Occipital lobe (tissue), 2 donors: ENCODE data around the gene BAHCC1. TPM values are rescaled to one million over a fixed set of nuclear protein-coding genes. Genes with fewer than 3 reads are reported as not detected.

ENCODE experiments used
- DNase-seq: peaks from one replicate; lab custom pipeline; 2025; lab: John Stamatoyannopoulos, UW
- total RNA-seq: library from RNA; depleted of rRNA; stranded (reverse); fragments of >200 nt; gene quantifications from one replicate; pipeline ENCODE4 v1.2.3, GENCODE V29; 2014

BAHCC1 gene
- total RNA-seq, 1 donor from 2014 or later: 7.6 TPM

- DNase-seq: no peak
Observed at GRCh38 chr17:81479175-81480071, 84.2 kb downstream of the BAHCC1 start.

GRCh38 chr17:81480140-81481072 is 85.1 kb downstream of the BAHCC1 start:
- no peak for DNase-seq

GRCh38 chr17:81481073-81481799 is 86.0 kb downstream of the BAHCC1 start:
- DNase-seq: peak; percentile 36

- no peak for DNase-seq
Observed at GRCh38 chr17:81481815-81482505, 86.7 kb downstream of the BAHCC1 start.

GRCh38 chr17:81482673-81483072 is 87.4 kb downstream of the BAHCC1 start:
- DNase-seq: no peak

- no peak for DNase-seq
Observed at GRCh38 chr17:81483085-81483861, 88.0 kb downstream of the BAHCC1 start.

- no peak for DNase-seq
Observed at GRCh38 chr17:81483862-81484194, 88.6 kb downstream of the BAHCC1 start.

GRCh38 chr17:81484195-81484979 is 89.1 kb downstream of the BAHCC1 start:
- peak; percentile 76 for DNase-seq

- DNase-seq: no peak
Observed at GRCh38 chr17:81486199-81486810, 91.0 kb downstream of the BAHCC1 start.

- DNase-seq: no peak
Observed at GRCh38 chr17:81487089-81487486, 91.8 kb downstream of the BAHCC1 start.

- peak; percentile 65 for DNase-seq
Observed at GRCh38 chr17:81487487-81488275, 92.4 kb downstream of the BAHCC1 start.

GRCh38 chr17:81488276-81488860 is 93.1 kb downstream of the BAHCC1 start:
- DNase-seq: no peak

- no peak for DNase-seq
Observed at GRCh38 chr17:81489012-81489997, 94.0 kb downstream of the BAHCC1 start.

GRCh38 chr17:81489998-81490992 is 95.0 kb downstream of the BAHCC1 start:
- DNase-seq: no peak

- DNase-seq: no peak
Observed at GRCh38 chr17:81491181-81491581, 95.9 kb downstream of the BAHCC1 start.
